DOHH2 (cell line): Measurements from ENCODE around the gene CFAP97D1.

Source experiments
- H3F3A ChIP-seq: fragments of 200-600 bp; sonication (generic), shearing (Covaris generic); 2 replicates; pipeline ENCODE4 v1.6.0; 2016; ENCODE audit warnings: antibody characterized with exemption, mild to moderate bottlenecking; ENCODE audit not compliant: control insufficient read depth, insufficient read depth
- H3K27ac ChIP-seq: fragments of 200-600 bp; sonication (generic); 2 replicates; pipeline ENCODE4 v1.5.1; 2014; ENCODE audit warnings: low read depth, mild to moderate bottlenecking, low read length, moderate library complexity
- H3K27me3 ChIP-seq: fragments of 200-600 bp; sonication (generic); 2 replicates; pipeline ENCODE4 v1.6.1; 2014; ENCODE audit warnings: mild to moderate bottlenecking, low read length, mixed read lengths; ENCODE audit not compliant: control insufficient read depth
- H3K36me3 ChIP-seq: fragments of 200-600 bp; sonication (generic); 2 replicates; pipeline ENCODE4 v1.6.1; 2014; ENCODE audit warnings: mild to moderate bottlenecking, low read length, moderate library complexity, mixed read lengths; ENCODE audit not compliant: control insufficient read depth
- H3K4me1 ChIP-seq: fragments of 200-600 bp; sonication (generic); 2 replicates; pipeline ENCODE4 v1.6.1; 2014; ENCODE audit warnings: mild to moderate bottlenecking, low read length, mixed read lengths; ENCODE audit not compliant: control insufficient read depth
- H3K4me2 ChIP-seq: fragments of 200-600 bp; sonication (generic); 2 replicates; pipeline ENCODE4 v1.6.0; 2014; ENCODE audit warnings: mild to moderate bottlenecking, low read length, moderate library complexity
- H3K4me3 ChIP-seq: fragments of 200-600 bp; sonication (generic); 2 replicates; pipeline ENCODE4 v1.5.1; 2014; ENCODE audit warnings: mild to moderate bottlenecking, low read length, mixed read lengths
- H3K79me2 ChIP-seq: fragments of 200-600 bp; sonication (generic); 2 replicates; pipeline ENCODE4 v1.6.1; 2014; ENCODE audit warnings: mild to moderate bottlenecking, low read length, mixed read lengths; ENCODE audit not compliant: control insufficient read depth
- H3K9me2 ChIP-seq: fragments of 200-600 bp; sonication (generic); replicated peaks from 2 replicates; pipeline ENCODE4 v1.6.1; 2014; ENCODE audit warnings: mild to moderate bottlenecking, low read length, mixed read lengths; ENCODE audit not compliant: control insufficient read depth
- H3K9me3 ChIP-seq: fragments of 200-600 bp; sonication (generic); 2 replicates; pipeline ENCODE4 v1.6.1; 2014; ENCODE audit warnings: antibody characterized with exemption, low read length, mixed read lengths; ENCODE audit not compliant: control insufficient read depth, insufficient read depth
- H4K20me1 ChIP-seq: fragments of 200-600 bp; sonication (generic); 2 replicates; pipeline ENCODE4 v1.6.0; 2014; ENCODE audit warnings: low read depth, mild to moderate bottlenecking, antibody characterized with exemption, low read length, moderate library complexity; ENCODE audit not compliant: control insufficient read depth, insufficient read depth
- EZH2phosphoT487 ChIP-seq: fragments of 200-600 bp; sonication (generic); IDR thresholded peaks from 2 replicates; pipeline ENCODE4 v1.6.1; 2017; ENCODE audit warnings: borderline replicate concordance, mild to moderate bottlenecking, antibody characterized with exemption, low read length, moderate library complexity, mixed read lengths
- TF ChIP-seq, protein P1 (sequence below): fragments of 200-600 bp; sonication (generic); IDR thresholded peaks from one replicate; pipeline ENCODE4 v1.5.1; 2014; ENCODE audit warnings: antibody characterized with exemption, mild to moderate bottlenecking, low read depth, low read length; ENCODE audit not compliant: poor library complexity, severe bottlenecking

Gene CFAP97D1

DNA sequence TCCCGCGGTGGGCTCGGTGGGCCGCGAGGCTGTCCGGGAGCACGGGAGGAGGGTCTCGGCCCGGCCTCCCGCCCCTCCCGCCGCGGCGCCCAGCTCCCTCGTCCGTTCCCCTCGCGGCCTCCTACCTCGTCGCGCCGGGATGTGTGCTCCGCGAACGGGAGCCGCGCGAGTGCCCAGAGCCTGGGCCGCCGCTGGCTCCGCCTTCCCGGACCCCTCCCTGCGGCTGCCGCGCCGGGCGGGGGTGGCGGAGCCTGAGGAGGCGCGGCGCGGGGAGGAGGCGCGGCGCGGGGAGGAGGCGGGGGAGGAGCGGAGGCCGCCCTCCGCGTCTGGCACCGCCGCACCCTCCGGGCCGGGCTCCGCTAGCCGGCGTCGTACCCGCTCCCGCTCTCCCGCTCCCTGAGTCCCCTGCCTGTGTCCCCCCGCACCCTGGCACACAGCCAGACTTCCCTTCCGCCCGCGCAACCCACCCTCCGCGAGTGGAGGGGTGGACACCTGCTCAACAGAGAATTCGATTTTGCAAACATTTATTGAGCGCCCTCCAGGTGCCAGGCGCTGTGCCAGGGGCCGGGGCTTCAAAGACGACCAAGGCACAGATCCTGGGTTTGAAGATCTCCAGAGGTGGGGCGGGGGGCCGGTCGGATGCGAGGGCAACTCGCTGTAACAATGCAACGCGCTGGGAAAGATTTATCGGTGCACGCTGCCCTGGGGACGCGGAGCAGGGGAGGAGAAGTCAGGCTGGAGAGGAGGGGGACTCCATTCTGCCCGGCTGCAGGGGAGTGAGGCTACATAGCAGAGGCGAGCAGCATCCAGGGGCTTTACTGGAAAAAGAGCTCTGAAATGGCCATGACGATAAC lies 53.0 kb downstream of the CFAP97D1 start, which contains the start of gene MPP3:
Gene MPP3, minus strand, starts transcription at position 171 of the 854 bp plus-strand sequence. CDS start 1,240 bp downstream, outside the sequence.
- Histone ChIP-seq H4K20me1 (no peaks in the 10 kb centered on the region), H3K4me3 (no peak within 1 kb of the TSS), H3K9me3 (no peaks in the 10 kb centered on the region), H3K4me1 (no peaks in the 10 kb centered on the region), H3K36me3 (no peaks in the 10 kb centered on the region), H3K27me3 (peaks cover 31% of the 10 kb centered on the region), H3K9me2 (no peaks in the 10 kb centered on the region), H3K79me2 (no peaks in the 10 kb centered on the region), H3F3A (no peaks in the 10 kb centered on the region), H3K27ac (no peak within 1 kb of the TSS), H3K4me2 (no peak within 1 kb of the TSS)
- peak; percentile 21; the same call in 1 of the 2 replicates for TF ChIP-seq EZH2phosphoT487
- TF ChIP-seq, protein P1, sequence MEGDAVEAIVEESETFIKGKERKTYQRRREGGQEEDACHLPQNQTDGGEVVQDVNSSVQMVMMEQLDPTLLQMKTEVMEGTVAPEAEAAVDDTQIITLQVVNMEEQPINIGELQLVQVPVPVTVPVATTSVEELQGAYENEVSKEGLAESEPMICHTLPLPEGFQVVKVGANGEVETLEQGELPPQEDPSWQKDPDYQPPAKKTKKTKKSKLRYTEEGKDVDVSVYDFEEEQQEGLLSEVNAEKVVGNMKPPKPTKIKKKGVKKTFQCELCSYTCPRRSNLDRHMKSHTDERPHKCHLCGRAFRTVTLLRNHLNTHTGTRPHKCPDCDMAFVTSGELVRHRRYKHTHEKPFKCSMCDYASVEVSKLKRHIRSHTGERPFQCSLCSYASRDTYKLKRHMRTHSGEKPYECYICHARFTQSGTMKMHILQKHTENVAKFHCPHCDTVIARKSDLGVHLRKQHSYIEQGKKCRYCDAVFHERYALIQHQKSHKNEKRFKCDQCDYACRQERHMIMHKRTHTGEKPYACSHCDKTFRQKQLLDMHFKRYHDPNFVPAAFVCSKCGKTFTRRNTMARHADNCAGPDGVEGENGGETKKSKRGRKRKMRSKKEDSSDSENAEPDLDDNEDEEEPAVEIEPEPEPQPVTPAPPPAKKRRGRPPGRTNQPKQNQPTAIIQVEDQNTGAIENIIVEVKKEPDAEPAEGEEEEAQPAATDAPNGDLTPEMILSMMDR: no peak

DNA sequence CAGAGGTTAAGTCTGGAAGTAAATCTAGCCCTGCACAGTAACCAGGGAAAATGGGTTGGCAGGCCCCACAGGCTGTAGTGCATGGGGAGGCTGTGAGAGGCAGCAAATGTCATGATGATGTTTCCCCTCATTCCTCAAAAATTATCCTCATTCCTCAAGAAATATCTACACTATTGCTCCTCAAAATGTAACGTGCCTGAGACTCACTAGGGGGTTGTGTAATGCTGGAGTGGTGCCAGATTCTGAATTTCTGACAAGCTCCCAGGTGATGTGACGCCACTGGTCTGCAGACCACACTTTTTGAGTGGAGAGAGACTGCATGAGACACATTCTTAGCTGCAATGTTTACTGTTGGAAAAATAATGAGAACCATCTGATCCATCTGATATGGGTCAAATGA lies 53.9 kb downstream of the CFAP97D1 start:
- H3K27ac ChIP-seq: no peak overlapping the region
- H4K20me1 ChIP-seq: no peaks in the 10 kb centered on the region
- H3K9me3 ChIP-seq: no peaks in the 10 kb centered on the region
- H3K4me1 ChIP-seq: no peaks in the 10 kb centered on the region
- H3K4me3 ChIP-seq: no peak overlapping the region
- no peak overlapping the region for H3K4me2 ChIP-seq
- H3K36me3 ChIP-seq: no peaks in the 10 kb centered on the region
- TF ChIP-seq, protein P1: no peak
- TF ChIP-seq EZH2phosphoT487: no peak
- H3K79me2 ChIP-seq: no peaks in the 10 kb centered on the region
- H3K9me2 ChIP-seq: no peaks in the 10 kb centered on the region
- peaks cover 31% of the 10 kb centered on the region for H3K27me3 ChIP-seq
- H3F3A ChIP-seq: no peaks in the 10 kb centered on the region
